GM12891 (cell line): Measurements from ENCODE around the gene SNX9.

Experiments used
- POLR2A ChIP-seq: IDR thresholded peaks from 2 replicates; pipeline ENCODE4 v1.6.1; 2011; ENCODE audit warnings: low read depth, low read length, control low read depth
- POLR2AphosphoS5 ChIP-seq: IDR thresholded peaks from 2 replicates; pipeline ENCODE4 v1.6.1; 2011; ENCODE audit warnings: low read depth, low read length, control low read depth

GRCh38 chr6:157868835-157869234 is 45.8 kb downstream of the SNX9 start:
- TF ChIP-seq POLR2AphosphoS5, result no peak
- TF ChIP-seq POLR2A, result no peak
